HL-60/S4 treated with retinoic acid at 250 ng/mL for 4 days and 3 days (cell line): ENCODE data around the gene BGN.

Source experiments
- in situ Hi-C: fragments of 300-500 bp; cut with MboI; formaldehyde crosslinking; loops from 2 replicates; pipeline ENCODE4 v1.7.0; 2022; ENCODE audit warnings: low sequenced_read_pairs

Gene BGN

DNA sequence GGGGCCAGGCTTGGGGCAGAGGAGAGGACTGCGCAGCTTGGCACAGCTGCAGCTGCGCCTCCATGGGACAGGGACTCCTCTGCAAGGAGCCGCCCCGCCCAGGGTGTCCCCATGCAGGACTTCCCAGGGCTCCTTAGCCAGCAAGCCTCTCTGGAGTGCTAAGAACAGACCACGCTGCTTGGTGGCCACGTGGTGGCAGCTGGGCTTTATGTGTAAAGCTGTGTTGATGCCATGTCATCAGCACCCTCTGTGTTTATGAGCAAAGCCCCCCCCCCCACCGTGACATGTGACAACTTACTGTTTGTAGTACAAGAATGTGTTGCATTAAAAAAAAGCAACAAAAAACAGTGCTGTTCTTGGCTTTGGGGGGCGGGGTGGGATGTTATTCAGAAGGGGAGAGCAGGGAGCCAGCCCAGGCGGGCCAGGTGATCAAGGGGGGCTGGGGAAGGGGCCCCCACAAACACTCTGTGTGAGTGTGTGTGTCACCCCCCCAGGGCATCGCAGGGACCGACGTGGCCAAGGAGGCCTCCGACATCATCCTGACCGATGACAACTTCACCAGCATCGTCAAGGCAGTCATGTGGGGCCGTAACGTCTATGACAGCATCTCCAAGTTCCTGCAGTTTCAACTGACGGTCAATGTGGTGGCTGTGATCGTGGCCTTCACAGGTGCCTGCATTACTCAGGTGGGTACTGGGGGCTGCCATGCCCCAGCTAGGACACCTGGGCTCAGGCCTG is 63.0 kb downstream of the BGN start:
- in situ Hi-C loops, result loop anchor here (10.0 kb wide), 1 partner anchor 97 kb away; no protein-coding TSS in a partner anchor
